ENCODE measurements around the gene CD300LB. TPM values are rescaled to one million over a fixed set of nuclear protein-coding genes. Genes with fewer than 3 reads are reported as not detected.

The CD300LB gene
- total RNA-seq: not detected in 2 replicates

GRCh38 chr17:74531231-74531761 lies at the start of gene CD300LB:
TSS of gene CD300LB (minus strand) at chr17:74531475. CDS start at chr17:74531350, 125 bp downstream.

GRCh38 chr17:74567397-74567796 lies 36.1 kb upstream of the CD300LB start, which contains the start of gene CD300H:
TSS of gene CD300H (minus strand) at chr17:74567509.

DNA sequence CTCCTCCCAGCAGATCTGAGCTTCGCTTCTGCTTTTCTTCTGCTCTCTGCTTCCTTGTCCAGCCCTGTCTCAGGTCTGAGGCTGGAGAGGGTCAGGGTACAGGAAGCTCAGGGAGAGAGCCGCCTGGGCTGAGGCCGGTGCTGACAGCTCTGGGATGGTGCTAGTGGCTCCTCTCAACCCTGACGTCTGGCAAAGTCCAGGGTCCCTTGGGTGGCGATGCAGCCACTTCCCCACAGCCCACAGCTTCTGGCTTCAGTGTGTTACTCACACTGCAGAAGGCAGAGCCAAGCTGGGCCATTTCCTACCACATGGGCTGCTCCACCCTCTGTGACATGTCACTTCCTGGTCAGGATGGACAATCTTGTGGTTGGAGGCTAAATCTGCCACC lies 14.6 kb upstream of the CD300LB start, which contains the start of gene CD300C:
TSS of gene CD300C (minus strand) at position 273 of the 388 bp plus-strand sequence. CDS start 333 bp downstream, outside the sequence.

Other genes with a start within 250 kb of the CD300LB start
- gene KIF19, start 205.2 kb downstream of the CD300LB start, total RNA-seq: not detected in 2 replicates
- not detected in 2 replicates for gene BTBD17, start 169.6 kb downstream of the CD300LB start, total RNA-seq
- gene GPR142, start 164.0 kb downstream of the CD300LB start, total RNA-seq: not detected in 2 replicates
- gene GPRC5C, start 99.4 kb downstream of the CD300LB start, total RNA-seq: 3.5 and 9.1 TPM in 2 replicates
- not detected in 2 replicates for gene CD300A, start 64.8 kb downstream of the CD300LB start, total RNA-seq
- not detected in 2 replicates for gene CD300C, start 14.6 kb upstream of the CD300LB start, total RNA-seq
- gene CD300H, start 36.0 kb upstream of the CD300LB start, total RNA-seq: not detected in 2 replicates
- not detected in 2 replicates for gene CD300LD, start 60.8 kb upstream of the CD300LB start, total RNA-seq
- gene CD300E, start 92.3 kb upstream of the CD300LB start, total RNA-seq: not detected in 2 replicates
- gene CD300LF, start 181.4 kb upstream of the CD300LB start, total RNA-seq: not detected in 2 replicates
- 0.11 TPM in 1 of 2 replicates, not detected in the other for gene RAB37, start 205.8 kb upstream of the CD300LB start, total RNA-seq
- gene NHERF1, start 217.2 kb upstream of the CD300LB start, total RNA-seq: 12.6 and 17.1 TPM in 2 replicates
- gene NAT9, start 244.9 kb upstream of the CD300LB start, total RNA-seq: 43.3 and 51.9 TPM in 2 replicates

Data from uterine smooth muscle cell (primary cell).